ENCODE data around the gene MATN1. TPM values are rescaled to one million over a fixed set of nuclear protein-coding genes. Genes with fewer than 3 reads are reported as not detected.

Gene MATN1
- total and polyA plus RNA-seq, 4 donors, result 0.19 TPM; not detected in 3

GRCh38 chr1:30684881-30685795 lies 38.2 kb downstream of the MATN1 start:
- H3K27ac ChIP-seq (ENCODE audit: low read depth in 1 of 2, low read length in 2 of 2), result no peak overlapping the region
- peak; percentile 81 for DNase-seq (ENCODE audit: low spot score)

More at GRCh38 chr1:30684881-30685795, 38.2 kb downstream of the MATN1 start:
- Histone ChIP-seq H3K9me3 (ENCODE audit: control insufficient read depth in 4 of 4, low read length in 3 of 4) (no peaks in the 10 kb centered on the region), H3K4me3 (ENCODE audit: low read depth in 1 of 3, low read length in 3 of 3) (peak overlapping the region in 1 of 3 donors; percentile 36), H3K4me1 (ENCODE audit: control insufficient read depth in 4 of 4, insufficient read depth in 4 of 4, low read length in 3 of 4) (no peaks in the 10 kb centered on the region), H3K9ac (ENCODE audit: low read depth in 1 of 2, low read length in 2 of 2) (peak overlapping the region in 1 of 2 donors; percentile 12), H3K36me3 (ENCODE audit: control insufficient read depth in 4 of 4, insufficient read depth in 3 of 4, low read depth in 1 of 4, low read length in 3 of 4) (no peaks in the 10 kb centered on the region), H3K27me3 (ENCODE audit: control insufficient read depth in 4 of 4, insufficient read depth in 4 of 4, low read length in 3 of 4) (peaks cover 0 to 3% (median 0%) of the 10 kb centered on the region in 4 donors)
- peak in 1 of 2 donors; percentile 77 for TF ChIP-seq HNF4A (conservative IDR thresholded peaks at IDR 0.05)
- TF ChIP-seq CTCF (IDR thresholded peaks at IDR 0.05; ENCODE audit: low read depth, low read length, missing input control), result peak; percentile 29
- no peak for TF ChIP-seq GABPA (IDR thresholded peaks at IDR 0.05 in 1 of 2, conservative IDR thresholded peaks at IDR 0.05 in 1 of 2)
- TF ChIP-seq ZBTB33 (IDR thresholded peaks at IDR 0.05), result no peak
- no peak for TF ChIP-seq TAF1 (conservative IDR thresholded peaks at IDR 0.05)
- peak; percentile 59 for TF ChIP-seq YY1 (IDR thresholded peaks at IDR 0.05)
- peak; percentile 81 for TF ChIP-seq REST (IDR thresholded peaks at IDR 0.05)
- no peak for TF ChIP-seq EGR1 (IDR thresholded peaks at IDR 0.05; ENCODE audit: low read depth in 2 of 2)
- TF ChIP-seq RAD21 (IDR thresholded peaks at IDR 0.05), result peak in 1 of 2 donors; percentile 64
- WGBS, result 8% methylated on average over 56 of the region's 56 CpGs
